Endothelial cell of umbilical vein (primary cell): ENCODE results near the gene BCAP31. TPM values are rescaled to one million over a fixed set of nuclear protein-coding genes. Genes with fewer than 3 reads are reported as not detected.

ENCODE experiments used
- BruUV-seq: library from RNA; stranded (reverse); fragments of 400-500 nt; replicated peaks from 2 replicates; lab custom pipeline; 2021; lab: Mats Ljungman, UMichigan
- CTCF ChIA-PET: fragments of 300-600, 350-600 bp; sonication (Branson Sonifier 250); formaldehyde crosslinking; loops from one replicate; lab custom pipeline; 2021; ENCODE audit warnings: antibody characterized with exemption, inconsistent platforms; lab: Charles Lee
- POLR2A ChIA-PET: fragments of 300-600, 350-600 bp; sonication (Branson Sonifier 250); formaldehyde crosslinking; loops from one replicate; lab custom pipeline; 2021; ENCODE audit warnings: antibody characterized with exemption, inconsistent platforms; lab: Charles Lee
- DNase-seq: peaks from one replicate; pipeline ENCODE4 v3.0.0-alpha.2; 2011; ENCODE audit warnings: low read depth, low spot score
- FAIRE-seq: peaks from 2 replicates; lab custom pipeline; 2011; peaks lifted over from hg19 to GRCh38; lab: Jason Lieb, UNC
- H2AFZ ChIP-seq: 2 replicates; pipeline ENCODE4 v1.6.0; 2012; ENCODE audit warnings: low read depth, low read length, control low read depth, inconsistent platforms
- H3K27ac ChIP-seq: 2 replicates; pipeline ENCODE4 v1.5.1; 2011; ENCODE audit warnings: low read depth, mild to moderate bottlenecking, control low read depth, low read length, moderate library complexity; ENCODE audit not compliant: insufficient read depth
- H3K27me3 ChIP-seq, 2 experiments: 2 replicates each; pipeline versions ENCODE4 v1.6.0 to v1.6.1; 2011; ENCODE audit warnings: low read length in 2 of 2, mixed read lengths in 1 of 2; ENCODE audit not compliant: control insufficient read depth in 2 of 2, insufficient read depth in 2 of 2
- H3K36me3 ChIP-seq, 2 experiments: 2 replicates in 1 of 2; 3 replicates in 1 of 2; pipeline ENCODE4 v1.5.1; 2011; ENCODE audit warnings: low read length in 2 of 2, mild to moderate bottlenecking in 1 of 2, moderate library complexity in 1 of 2; ENCODE audit not compliant: control insufficient read depth in 2 of 2, insufficient read depth in 2 of 2; ENCODE audit errors: extremely low read depth in 1 of 2
- H3K4me1 ChIP-seq: 3 replicates; pipeline ENCODE4 v1.5.1; 2011; ENCODE audit warnings: mild to moderate bottlenecking, low read length; ENCODE audit not compliant: control insufficient read depth, insufficient read depth; ENCODE audit errors: extremely low read depth
- H3K4me2 ChIP-seq: 2 replicates; pipeline ENCODE4 v1.6.1; 2011; ENCODE audit warnings: low read length, control low read depth, mixed read lengths; ENCODE audit not compliant: insufficient read depth
- H3K4me3 ChIP-seq, 3 experiments: fragments of 200-600 bp in 1 of 3; sonication (generic), shearing (Covaris generic) in 1 of 3; replicated peaks in 1 of 3; 2 replicates each; pipeline ENCODE4 v1.5.1; 2011 to 2016; ENCODE audit warnings: control low read depth in 3 of 3, low read length in 3 of 3, mild to moderate bottlenecking in 2 of 3, inconsistent platforms in 1 of 3, low read depth in 1 of 3, moderate library complexity in 1 of 3; ENCODE audit not compliant: insufficient read depth in 1 of 3
- H3K79me2 ChIP-seq: 2 replicates; pipeline ENCODE4 v1.6.0; 2012; ENCODE audit warnings: low read length, inconsistent platforms; ENCODE audit not compliant: control insufficient read depth, insufficient read depth
- H3K9ac ChIP-seq: replicated peaks from 2 replicates; pipeline ENCODE3; 2011; ENCODE audit warnings: low read length, control low read depth; ENCODE audit not compliant: insufficient read depth; ENCODE audit errors: extremely low read depth
- H3K9me1 ChIP-seq: replicated peaks from 3 replicates; pipeline ENCODE4 v1.6.0; 2011; ENCODE audit warnings: mild to moderate bottlenecking, low read length; ENCODE audit not compliant: control insufficient read depth, insufficient read depth; ENCODE audit errors: extremely low read depth
- H3K9me3 ChIP-seq: replicated peaks from 2 replicates; pipeline ENCODE4 v1.5.1; 2012; ENCODE audit warnings: low read length, inconsistent platforms; ENCODE audit not compliant: control insufficient read depth, insufficient read depth
- H4K20me1 ChIP-seq: replicated peaks from 2 replicates; pipeline ENCODE3; 2011; ENCODE audit warnings: mild to moderate bottlenecking, low read length; ENCODE audit not compliant: control insufficient read depth, insufficient read depth; ENCODE audit errors: extremely low read depth
- CTCF ChIP-seq, 2 donors: IDR thresholded peaks; 1 replicate in 1 of 2; 2 replicates in 1 of 2; pipeline ENCODE4 v1.5.1; 2011; ENCODE audit warnings: low read length in 2 of 2, mild to moderate bottlenecking in 2 of 2, moderate library complexity in 2 of 2, control low read depth in 1 of 2, inconsistent platforms in 1 of 2, low read depth in 1 of 2; ENCODE audit not compliant: insufficient read depth in 1 of 2; ENCODE audit errors: extremely low read depth in 1 of 2
- EZH2 ChIP-seq: IDR thresholded peaks from 2 replicates; pipeline ENCODE4 v1.6.1; 2012; ENCODE audit warnings: borderline replicate concordance, low read depth, mild to moderate bottlenecking, moderate library complexity, low read length, inconsistent platforms; ENCODE audit not compliant: severe bottlenecking
- FOS ChIP-seq: IDR thresholded peaks from 2 replicates; pipeline ENCODE4 v1.6.1; 2011; ENCODE audit warnings: mild to moderate bottlenecking, low read length, moderate library complexity, borderline replicate concordance; ENCODE audit not compliant: insufficient read depth
- GATA2 ChIP-seq: IDR thresholded peaks from 2 replicates; pipeline ENCODE4 v1.7.0; 2011; ENCODE audit warnings: low read depth, mild to moderate bottlenecking, moderate library complexity, mixed read lengths, low read length; ENCODE audit not compliant: insufficient read length, insufficient read depth
- JUN ChIP-seq: IDR thresholded peaks from 2 replicates; pipeline ENCODE4 v1.6.1; 2011; ENCODE audit warnings: borderline replicate concordance, low read depth; ENCODE audit not compliant: insufficient read length, insufficient read depth
- MAX ChIP-seq: IDR thresholded peaks from 2 replicates; pipeline ENCODE4 v1.6.1; 2011; ENCODE audit not compliant: insufficient read depth, insufficient read length
- MYC ChIP-seq: IDR thresholded peaks from one replicate; pipeline ENCODE4 v1.6.1; 2011; ENCODE audit warnings: mild to moderate bottlenecking, low read depth, low read length
- POLR2A ChIP-seq: IDR thresholded peaks from 2 replicates; pipeline ENCODE4 v1.6.1; 2012; ENCODE audit warnings: low read depth, mild to moderate bottlenecking, control low read depth, low read length
- POLR2AphosphoS5 ChIP-seq: IDR thresholded peaks from 2 replicates; pipeline ENCODE4 v1.6.1; 2012; ENCODE audit warnings: low read depth, mild to moderate bottlenecking, control low read depth, low read length, moderate library complexity; ENCODE audit not compliant: insufficient read depth
- dilution Hi-C: fragments of 300-500 bp; cut with MboI; formaldehyde crosslinking; loops from one replicate; pipeline ENCODE4 v1.15.0; 2019; ENCODE audit warnings: low sequenced_read_pairs; ENCODE audit not compliant: extremely low pct_ligation_motif_present
- intact Hi-C: fragments of 100-400 bp; cut with micrococcal nuclease; formaldehyde crosslinking; loops from one replicate; pipeline ENCODE4 v1.10.0; 2022
- polyA plus RNA-seq, 4 experiments: library from polyadenylated mRNA; depleted of rRNA in 3 of 4; stranded (reverse) in 3 of 4; unstranded in 1 of 4; fragments of >200 nt; gene quantifications; 2 replicates each; pipeline versions ENCODE4 v1.2.1 to v1.2.3, GENCODE V29; 2011 to 2012; ENCODE audit warnings: missing spikeins in 1 of 4
- total RNA-seq: library from RNA; stranded (reverse); gene quantifications from 2 replicates; pipeline ENCODE4 v1.2.3, GENCODE V29; 2021

Gene BCAP31
- total and polyA plus RNA-seq, 2 donors (not counting 3 experiments of a cell fraction or from before 2014, with no cell fraction given) = 169 to 203 TPM

- POLR2A ChIA-PET = no interaction called here
- Histone ChIP-seq H2AFZ (no peak overlapping the region), H3K27ac (no peak overlapping the region), H3K4me2 (no peak overlapping the region), H3K36me3 (peaks cover 11 to 19% of the 10 kb centered on the region in 2 experiments), H3K9me1 (no peaks in the 10 kb centered on the region), H3K9ac (no peak overlapping the region), H3K27me3 (no peaks in the 10 kb centered on the region), H3K4me1 (no peaks in the 10 kb centered on the region), H3K9me3 (no peaks in the 10 kb centered on the region), H3K79me2 (peaks cover 16% of the 10 kb centered on the region), H4K20me1 (no peaks in the 10 kb centered on the region), H3K4me3 (no peak overlapping the region)
- CTCF ChIA-PET = no interaction called here
- dilution Hi-C loops = no loop called here
- no TSS peak for BruUV-seq
- intact Hi-C loops = no loop called here
- TF ChIP-seq CTCF (IDR thresholded peaks at IDR 0.05; ENCODE audit: extremely low read depth in 1 of 2, insufficient read depth in 1 of 2, low read depth in 1 of 2, low read length in 2 of 2) = no peak
- TF ChIP-seq FOS = no peak
- no peak for TF ChIP-seq POLR2AphosphoS5
- no peak for TF ChIP-seq EZH2
- TF ChIP-seq MAX = no peak
- TF ChIP-seq MYC = no peak
- no peak for TF ChIP-seq POLR2A
- TF ChIP-seq JUN = no peak
- no peak for TF ChIP-seq GATA2
- DNase-seq (no peak), FAIRE-seq (peak; percentile 53)
Measured at GRCh38 chrX:153714256-153714655, 9.9 kb downstream of the BCAP31 start.
